ENCODE data around the gene SPAG7. TPM values are rescaled to one million over a fixed set of nuclear protein-coding genes. Genes with fewer than 3 reads are reported as not detected.

Gene SPAG7
- total RNA-seq, 1 experiment from 2014 or later, result 97.3 TPM

DNA sequence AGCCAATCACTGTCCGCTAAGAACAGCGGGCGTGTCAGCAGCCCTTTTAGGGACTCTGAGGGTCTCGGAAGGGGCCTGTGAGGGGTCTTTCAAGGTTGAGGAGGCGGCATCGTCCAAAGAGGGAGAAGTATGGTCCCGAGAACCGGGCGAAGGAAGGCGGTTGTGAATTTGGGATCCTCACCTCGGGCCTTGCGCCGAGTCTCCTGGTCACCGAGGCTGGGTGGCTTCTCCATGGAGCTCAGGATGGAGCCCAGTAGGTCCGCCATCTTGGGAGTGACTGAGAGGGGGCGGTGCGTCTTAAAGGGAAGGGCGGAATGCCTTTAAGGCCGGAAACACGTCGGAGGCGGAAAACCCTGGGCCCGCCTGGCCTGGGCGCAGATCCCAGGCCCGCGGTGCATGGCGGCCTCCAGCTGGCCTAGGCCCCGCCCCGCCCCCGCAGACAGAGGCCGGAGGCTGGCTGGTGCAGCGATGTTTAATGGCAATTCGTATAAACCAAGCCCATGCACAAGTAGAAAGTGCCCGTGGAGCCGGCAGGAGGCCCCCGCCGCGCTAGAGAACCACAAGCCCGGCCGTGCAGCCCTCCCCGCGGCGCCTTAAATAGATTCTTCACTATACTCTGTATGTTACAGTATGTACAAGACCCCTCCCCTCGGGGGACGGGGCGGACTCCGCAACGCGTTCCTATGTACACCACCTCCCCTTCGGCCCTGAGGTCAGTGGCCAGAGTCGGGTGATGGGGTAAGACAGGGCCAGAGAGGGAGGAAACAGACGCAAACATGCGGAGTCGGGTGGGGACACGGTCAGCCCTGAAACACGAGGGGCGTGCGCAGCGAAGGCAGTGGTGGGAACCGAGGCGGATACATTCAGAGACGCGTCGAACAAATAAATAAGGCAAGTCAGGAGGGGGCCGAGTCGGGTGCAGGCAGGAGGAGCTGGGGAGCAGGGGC, at the start of gene SPAG7 (continued):
- TF ChIP-seq, protein P1, sequence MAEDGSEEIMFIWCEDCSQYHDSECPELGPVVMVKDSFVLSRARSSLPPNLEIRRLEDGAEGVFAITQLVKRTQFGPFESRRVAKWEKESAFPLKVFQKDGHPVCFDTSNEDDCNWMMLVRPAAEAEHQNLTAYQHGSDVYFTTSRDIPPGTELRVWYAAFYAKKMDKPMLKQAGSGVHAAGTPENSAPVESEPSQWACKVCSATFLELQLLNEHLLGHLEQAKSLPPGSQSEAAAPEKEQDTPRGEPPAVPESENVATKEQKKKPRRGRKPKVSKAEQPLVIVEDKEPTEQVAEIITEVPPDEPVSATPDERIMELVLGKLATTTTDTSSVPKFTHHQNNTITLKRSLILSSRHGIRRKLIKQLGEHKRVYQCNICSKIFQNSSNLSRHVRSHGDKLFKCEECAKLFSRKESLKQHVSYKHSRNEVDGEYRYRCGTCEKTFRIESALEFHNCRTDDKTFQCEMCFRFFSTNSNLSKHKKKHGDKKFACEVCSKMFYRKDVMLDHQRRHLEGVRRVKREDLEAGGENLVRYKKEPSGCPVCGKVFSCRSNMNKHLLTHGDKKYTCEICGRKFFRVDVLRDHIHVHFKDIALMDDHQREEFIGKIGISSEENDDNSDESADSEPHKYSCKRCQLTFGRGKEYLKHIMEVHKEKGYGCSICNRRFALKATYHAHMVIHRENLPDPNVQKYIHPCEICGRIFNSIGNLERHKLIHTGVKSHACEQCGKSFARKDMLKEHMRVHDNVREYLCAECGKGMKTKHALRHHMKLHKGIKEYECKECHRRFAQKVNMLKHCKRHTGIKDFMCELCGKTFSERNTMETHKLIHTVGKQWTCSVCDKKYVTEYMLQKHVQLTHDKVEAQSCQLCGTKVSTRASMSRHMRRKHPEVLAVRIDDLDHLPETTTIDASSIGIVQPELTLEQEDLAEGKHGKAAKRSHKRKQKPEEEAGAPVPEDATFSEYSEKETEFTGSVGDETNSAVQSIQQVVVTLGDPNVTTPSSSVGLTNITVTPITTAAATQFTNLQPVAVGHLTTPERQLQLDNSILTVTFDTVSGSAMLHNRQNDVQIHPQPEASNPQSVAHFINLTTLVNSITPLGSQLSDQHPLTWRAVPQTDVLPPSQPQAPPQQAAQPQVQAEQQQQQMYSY (CRISPR knock-in tag; IDR thresholded peaks at IDR 0.05), result no peak
- no peak for TF ChIP-seq SOX15 (CRISPR knock-in tag; IDR thresholded peaks at IDR 0.05)
- peak; percentile 40; the same call in 1 of the 2 replicates for TF ChIP-seq CBFB (CRISPR knock-in tag; IDR thresholded peaks at IDR 0.05; ENCODE audit: low read depth)
- TF ChIP-seq FOXJ3 (CRISPR knock-in tag; IDR thresholded peaks at IDR 0.05; ENCODE audit: borderline replicate concordance), result 0 out of 2 replicates have a peak, but pooled peaks have one; percentile 11
- no peak for TF ChIP-seq MXD4 (CRISPR knock-in tag; IDR thresholded peaks at IDR 0.05; ENCODE audit: borderline replicate concordance)
- TF ChIP-seq, protein P2, sequence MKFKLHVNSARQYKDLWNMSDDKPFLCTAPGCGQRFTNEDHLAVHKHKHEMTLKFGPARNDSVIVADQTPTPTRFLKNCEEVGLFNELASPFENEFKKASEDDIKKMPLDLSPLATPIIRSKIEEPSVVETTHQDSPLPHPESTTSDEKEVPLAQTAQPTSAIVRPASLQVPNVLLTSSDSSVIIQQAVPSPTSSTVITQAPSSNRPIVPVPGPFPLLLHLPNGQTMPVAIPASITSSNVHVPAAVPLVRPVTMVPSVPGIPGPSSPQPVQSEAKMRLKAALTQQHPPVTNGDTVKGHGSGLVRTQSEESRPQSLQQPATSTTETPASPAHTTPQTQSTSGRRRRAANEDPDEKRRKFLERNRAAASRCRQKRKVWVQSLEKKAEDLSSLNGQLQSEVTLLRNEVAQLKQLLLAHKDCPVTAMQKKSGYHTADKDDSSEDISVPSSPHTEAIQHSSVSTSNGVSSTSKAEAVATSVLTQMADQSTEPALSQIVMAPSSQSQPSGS (CRISPR knock-in tag; IDR thresholded peaks at IDR 0.05; ENCODE audit: borderline replicate concordance, low read depth), result no peak
- TF ChIP-seq ZNF416 (CRISPR knock-in tag; IDR thresholded peaks at IDR 0.05), result no peak
- TF ChIP-seq, protein P3, sequence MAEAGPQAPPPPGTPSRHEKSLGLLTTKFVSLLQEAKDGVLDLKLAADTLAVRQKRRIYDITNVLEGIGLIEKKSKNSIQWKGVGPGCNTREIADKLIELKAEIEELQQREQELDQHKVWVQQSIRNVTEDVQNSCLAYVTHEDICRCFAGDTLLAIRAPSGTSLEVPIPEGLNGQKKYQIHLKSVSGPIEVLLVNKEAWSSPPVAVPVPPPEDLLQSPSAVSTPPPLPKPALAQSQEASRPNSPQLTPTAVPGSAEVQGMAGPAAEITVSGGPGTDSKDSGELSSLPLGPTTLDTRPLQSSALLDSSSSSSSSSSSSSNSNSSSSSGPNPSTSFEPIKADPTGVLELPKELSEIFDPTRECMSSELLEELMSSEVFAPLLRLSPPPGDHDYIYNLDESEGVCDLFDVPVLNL (CRISPR knock-in tag; IDR thresholded peaks at IDR 0.05; ENCODE audit: borderline replicate concordance, low read depth), result no peak
- TF ChIP-seq, protein P4, sequence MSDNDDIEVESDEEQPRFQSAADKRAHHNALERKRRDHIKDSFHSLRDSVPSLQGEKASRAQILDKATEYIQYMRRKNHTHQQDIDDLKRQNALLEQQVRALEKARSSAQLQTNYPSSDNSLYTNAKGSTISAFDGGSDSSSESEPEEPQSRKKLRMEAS (CRISPR knock-in tag; IDR thresholded peaks at IDR 0.05), result peak; percentile 45; the same call in 1 of the 2 replicates
- TF ChIP-seq, protein P5, sequence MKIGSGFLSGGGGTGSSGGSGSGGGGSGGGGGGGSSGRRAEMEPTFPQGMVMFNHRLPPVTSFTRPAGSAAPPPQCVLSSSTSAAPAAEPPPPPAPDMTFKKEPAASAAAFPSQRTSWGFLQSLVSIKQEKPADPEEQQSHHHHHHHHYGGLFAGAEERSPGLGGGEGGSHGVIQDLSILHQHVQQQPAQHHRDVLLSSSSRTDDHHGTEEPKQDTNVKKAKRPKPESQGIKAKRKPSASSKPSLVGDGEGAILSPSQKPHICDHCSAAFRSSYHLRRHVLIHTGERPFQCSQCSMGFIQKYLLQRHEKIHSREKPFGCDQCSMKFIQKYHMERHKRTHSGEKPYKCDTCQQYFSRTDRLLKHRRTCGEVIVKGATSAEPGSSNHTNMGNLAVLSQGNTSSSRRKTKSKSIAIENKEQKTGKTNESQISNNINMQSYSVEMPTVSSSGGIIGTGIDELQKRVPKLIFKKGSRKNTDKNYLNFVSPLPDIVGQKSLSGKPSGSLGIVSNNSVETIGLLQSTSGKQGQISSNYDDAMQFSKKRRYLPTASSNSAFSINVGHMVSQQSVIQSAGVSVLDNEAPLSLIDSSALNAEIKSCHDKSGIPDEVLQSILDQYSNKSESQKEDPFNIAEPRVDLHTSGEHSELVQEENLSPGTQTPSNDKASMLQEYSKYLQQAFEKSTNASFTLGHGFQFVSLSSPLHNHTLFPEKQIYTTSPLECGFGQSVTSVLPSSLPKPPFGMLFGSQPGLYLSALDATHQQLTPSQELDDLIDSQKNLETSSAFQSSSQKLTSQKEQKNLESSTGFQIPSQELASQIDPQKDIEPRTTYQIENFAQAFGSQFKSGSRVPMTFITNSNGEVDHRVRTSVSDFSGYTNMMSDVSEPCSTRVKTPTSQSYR (CRISPR knock-in tag; IDR thresholded peaks at IDR 0.05), result peak; percentile 66
- no peak for TF ChIP-seq RORB (CRISPR knock-in tag; IDR thresholded peaks at IDR 0.05)
- TF ChIP-seq TEAD4 (CRISPR knock-in tag; IDR thresholded peaks at IDR 0.05), result no peak
- TF ChIP-seq ZNF232 (CRISPR knock-in tag; IDR thresholded peaks at IDR 0.05), result no peak
- TF ChIP-seq ERG (CRISPR knock-in tag; IDR thresholded peaks at IDR 0.05), result peak; percentile 38; the same call in 1 of the 2 replicates
- TF ChIP-seq CREM (CRISPR knock-in tag; IDR thresholded peaks at IDR 0.05), result peak; percentile 40; the same call in 1 of the 2 replicates
- no peak; the same call in 1 of the 2 replicates for TF ChIP-seq FOXK1 (CRISPR knock-in tag; IDR thresholded peaks at IDR 0.05)
- peak; percentile 81 for TF ChIP-seq TEAD1 (CRISPR knock-in tag; IDR thresholded peaks at IDR 0.05)
- TF ChIP-seq USF2 (CRISPR knock-in tag; IDR thresholded peaks at IDR 0.05), result no peak
- no peak for TF ChIP-seq IRF1 (CRISPR knock-in tag; IDR thresholded peaks at IDR 0.05)
- peak; percentile 34 for TF ChIP-seq ETV6 (CRISPR knock-in tag; IDR thresholded peaks at IDR 0.05)
- no peak for TF ChIP-seq ZNF317 (CRISPR knock-in tag; IDR thresholded peaks at IDR 0.05; ENCODE audit: borderline replicate concordance, low read depth)
- TF ChIP-seq ZMAT4 (CRISPR knock-in tag; IDR thresholded peaks at IDR 0.05), result no peak
- no peak for TF ChIP-seq NFE2L1 (CRISPR knock-in tag; IDR thresholded peaks at IDR 0.05)
- no peak for TF ChIP-seq USF1 (CRISPR knock-in tag; IDR thresholded peaks at IDR 0.05)
- TF ChIP-seq NFATC4 (CRISPR knock-in tag; IDR thresholded peaks at IDR 0.05), result no peak
